ENCODE results near the gene ADGRF3. TPM values are rescaled to one million over a fixed set of nuclear protein-coding genes. Genes with fewer than 3 reads are reported as not detected.

The ADGRF3 gene
- total RNA-seq, 1 experiment from 2014 or later: 0.09 TPM

DNA sequence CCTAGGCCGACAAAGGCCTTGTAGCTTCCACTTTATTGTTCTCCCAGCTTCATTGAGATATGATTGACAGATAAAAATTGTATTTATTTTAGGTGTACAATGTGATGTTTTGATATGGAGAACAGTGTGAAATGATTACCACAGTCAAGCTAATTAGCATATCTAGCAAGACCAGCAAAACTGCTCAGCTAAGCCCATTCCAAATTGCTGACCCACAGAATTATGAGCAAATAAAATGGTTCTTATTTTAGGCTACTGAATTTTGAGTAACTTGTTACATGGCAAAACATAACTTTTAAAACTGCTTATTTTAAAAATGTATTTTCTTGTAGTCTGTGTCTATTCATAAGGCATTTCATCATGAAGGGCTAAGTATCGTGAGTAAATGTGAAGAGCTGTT, 9.3 kb downstream of the ADGRF3 start:
- no peak overlapping the region for H4K8ac ChIP-seq (replicated peaks; ENCODE audit: insufficient read length, low read depth, low read length)
- H3T11ph ChIP-seq (ENCODE audit: low read length): no peak overlapping the region
- no peak overlapping the region for H4K5ac ChIP-seq (ENCODE audit: insufficient read length, low read depth, low read length)
- H3K27ac ChIP-seq (ENCODE audit: insufficient read length, low read depth, low read length): no peak overlapping the region
- no peaks in the 10 kb centered on the region; the same call in 1 of the 2 replicates for H3K4me1 ChIP-seq (ENCODE audit: insufficient read depth, low read length)
- Mint-ChIP-seq H3K4me1 (peaks cover 21 to 25% of the 10 kb centered on the region in 2 experiments), H3K36me3 (ENCODE audit: insufficient read depth in 1 of 3, low read depth in 3 of 3) (no peaks in the 10 kb centered on the region), H3K27me3 (ENCODE audit: low read depth) (no peaks in the 10 kb centered on the region), H3K4me3 (no peak overlapping the region), H3K27ac (no peak overlapping the region), H3K9me3 (no peaks in the 10 kb centered on the region)
- H3K27me3 ChIP-seq (ENCODE audit: insufficient read depth, low read length): no peaks in the 10 kb centered on the region
- H3K9me3 ChIP-seq (ENCODE audit: control insufficient read depth, low read depth, low read length): no peaks in the 10 kb centered on the region
- H3K18ac ChIP-seq (ENCODE audit: insufficient read length, low read depth, low read length): no peak overlapping the region
- H4K91ac ChIP-seq (ENCODE audit: insufficient read length, low read depth, low read length): no peak overlapping the region
- no peaks in the 10 kb centered on the region for H3K79me2 ChIP-seq (ENCODE audit: insufficient read depth, low read length)
- H3K4me2 ChIP-seq (ENCODE audit: insufficient read depth, insufficient read length, low read length): no peak overlapping the region
- no peak overlapping the region for H2BK12ac ChIP-seq (ENCODE audit: insufficient read length, low read depth, low read length)
- H2BK5ac ChIP-seq (ENCODE audit: insufficient read length, low read length): no peak overlapping the region
- no peaks in the 10 kb centered on the region for H3K79me1 ChIP-seq (ENCODE audit: insufficient read depth, low read depth, low read length, poor library complexity, severe bottlenecking)
- H2BK15ac ChIP-seq (ENCODE audit: low read depth, low read length): no peak overlapping the region
- no peak overlapping the region for H2BK20ac ChIP-seq (ENCODE audit: low read depth, low read length, poor library complexity, severe bottlenecking)
- H3K23me2 ChIP-seq (ENCODE audit: insufficient read length, low read depth, low read length, poor library complexity, severe bottlenecking): no peaks in the 10 kb centered on the region
- no peak for DNase-seq
- H2BK120ac ChIP-seq (ENCODE audit: low read depth, low read length, poor library complexity, severe bottlenecking): no peak overlapping the region
- no peak overlapping the region for H2AK5ac ChIP-seq (ENCODE audit: insufficient read length, low read length)
- WGBS (ENCODE audit: extremely low coverage, insufficient read length, low lambda C conversion rate): no CpG with 5 or more reads among the region's 2 CpGs
- no peak overlapping the region for H2AFZ ChIP-seq (ENCODE audit: low read length)
- no peak overlapping the region for H3K23ac ChIP-seq (ENCODE audit: insufficient read length, low read depth, low read length)
- H3K14ac ChIP-seq (ENCODE audit: insufficient read depth, low read length): no peak overlapping the region
- H4K20me1 ChIP-seq (ENCODE audit: control insufficient read depth, insufficient read depth, insufficient read length): no peaks in the 10 kb centered on the region
- H3K56ac ChIP-seq (ENCODE audit: insufficient read length, low read depth, low read length): no peak overlapping the region
- TF ChIP-seq, protein P1, sequence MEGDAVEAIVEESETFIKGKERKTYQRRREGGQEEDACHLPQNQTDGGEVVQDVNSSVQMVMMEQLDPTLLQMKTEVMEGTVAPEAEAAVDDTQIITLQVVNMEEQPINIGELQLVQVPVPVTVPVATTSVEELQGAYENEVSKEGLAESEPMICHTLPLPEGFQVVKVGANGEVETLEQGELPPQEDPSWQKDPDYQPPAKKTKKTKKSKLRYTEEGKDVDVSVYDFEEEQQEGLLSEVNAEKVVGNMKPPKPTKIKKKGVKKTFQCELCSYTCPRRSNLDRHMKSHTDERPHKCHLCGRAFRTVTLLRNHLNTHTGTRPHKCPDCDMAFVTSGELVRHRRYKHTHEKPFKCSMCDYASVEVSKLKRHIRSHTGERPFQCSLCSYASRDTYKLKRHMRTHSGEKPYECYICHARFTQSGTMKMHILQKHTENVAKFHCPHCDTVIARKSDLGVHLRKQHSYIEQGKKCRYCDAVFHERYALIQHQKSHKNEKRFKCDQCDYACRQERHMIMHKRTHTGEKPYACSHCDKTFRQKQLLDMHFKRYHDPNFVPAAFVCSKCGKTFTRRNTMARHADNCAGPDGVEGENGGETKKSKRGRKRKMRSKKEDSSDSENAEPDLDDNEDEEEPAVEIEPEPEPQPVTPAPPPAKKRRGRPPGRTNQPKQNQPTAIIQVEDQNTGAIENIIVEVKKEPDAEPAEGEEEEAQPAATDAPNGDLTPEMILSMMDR (conservative IDR thresholded peaks at IDR 0.05): no peak
- no peak overlapping the region for H3K4ac ChIP-seq (ENCODE audit: low read depth, low read length)
- no peak overlapping the region for H3K9ac ChIP-seq (ENCODE audit: extremely low read depth, insufficient read length, low read length)

Data from H9 (cell line).